HG03280 (cell line): ENCODE data around the gene MEF2D.

Experiments used
- ATAC-seq: cut with Tn5 transposase; IDR thresholded peaks from one replicate; pipeline ENCODE4 v1.9.1; 2021; ENCODE audit warnings: mild to moderate bottlenecking, moderate library complexity; ENCODE audit not compliant: unreplicated experiment

The MEF2D gene

GRCh38 chr1:156502391-156502893 is 1.9 kb upstream of the MEF2D start:
- no peak for ATAC-seq

GRCh38 chr1:156500793-156501506 is 375 bp upstream of the MEF2D start:
- ATAC-seq, result peak; percentile 53

GRCh38 chr1:156499842-156500542 is 583 bp downstream of the MEF2D start:
- peak; percentile 3 for ATAC-seq

GRCh38 chr1:156499194-156499841 is 1.3 kb downstream of the MEF2D start:
- no peak for ATAC-seq

GRCh38 chr1:156498432-156499193 is 2.0 kb downstream of the MEF2D start:
- no peak for ATAC-seq

- no peak for ATAC-seq
Observed at GRCh38 chr1:156497743-156498431, 2.7 kb downstream of the MEF2D start.

GRCh38 chr1:156497078-156497742 is 3.4 kb downstream of the MEF2D start:
- no peak for ATAC-seq

GRCh38 chr1:156496211-156496761 is 4.3 kb downstream of the MEF2D start:
- ATAC-seq, result no peak

GRCh38 chr1:156495401-156496140 is 5.0 kb downstream of the MEF2D start:
- no peak for ATAC-seq

- ATAC-seq, result no peak
Observed at GRCh38 chr1:156494309-156494895, 6.2 kb downstream of the MEF2D start.

GRCh38 chr1:156493742-156494141 is 6.8 kb downstream of the MEF2D start:
- ATAC-seq, result no peak

GRCh38 chr1:156493154-156493631 is 7.4 kb downstream of the MEF2D start:
- no peak for ATAC-seq

GRCh38 chr1:156492591-156493080 is 7.9 kb downstream of the MEF2D start:
- no peak for ATAC-seq

- ATAC-seq, result no peak
Observed at GRCh38 chr1:156492013-156492590, 8.5 kb downstream of the MEF2D start.

GRCh38 chr1:156491151-156491949 is 9.2 kb downstream of the MEF2D start:
- ATAC-seq, result no peak

GRCh38 chr1:156490401-156491032 is 10.1 kb downstream of the MEF2D start:
- ATAC-seq, result no peak

- no peak for ATAC-seq
Observed at GRCh38 chr1:156489935-156490293, 10.7 kb downstream of the MEF2D start.
